Fibroblast of lung (primary cell): ENCODE data around the gene UNC5A. TPM values are rescaled to one million over a fixed set of nuclear protein-coding genes. Genes with fewer than 3 reads are reported as not detected.
"Not testable (repeated sequence)": the region's sequence is repeated elsewhere in the genome, so short reads cannot be mapped to it uniquely, and the experiment has no call there.

Experiments
- DNase-seq, 2 donors: peaks; one replicate each; pipeline versions ENCODE4 v3.0.0 to v3.0.0-alpha.2; 2010; ENCODE audit warnings: low read depth in 2 of 2
- H2AFZ ChIP-seq: 2 replicates; pipeline ENCODE4 v1.5.1; 2012; ENCODE audit warnings: low read length, control low read depth, inconsistent platforms
- H3K27ac ChIP-seq: 2 replicates; pipeline ENCODE4 v1.5.1; 2011; ENCODE audit warnings: low read length, control low read depth; ENCODE audit not compliant: insufficient read depth
- H3K27me3 ChIP-seq: 2 replicates; pipeline ENCODE4 v1.5.1; 2011; ENCODE audit warnings: mild to moderate bottlenecking, low read length; ENCODE audit not compliant: control insufficient read depth, insufficient read depth
- H3K36me3 ChIP-seq: 2 replicates; pipeline ENCODE4 v1.5.1; 2011; ENCODE audit warnings: low read length; ENCODE audit not compliant: control insufficient read depth, insufficient read depth
- H3K4me1 ChIP-seq: 2 replicates; pipeline ENCODE4 v1.5.1; 2011; ENCODE audit warnings: low read length; ENCODE audit not compliant: control insufficient read depth, insufficient read depth; ENCODE audit errors: extremely low read depth
- H3K4me2 ChIP-seq: 2 replicates; pipeline ENCODE4 v1.5.1; 2011; ENCODE audit warnings: low read length, control low read depth; ENCODE audit not compliant: insufficient read depth; ENCODE audit errors: extremely low read depth
- H3K4me3 ChIP-seq, 4 experiments: fragments of 200-600 bp in 1 of 4; sonication (generic) in 1 of 4; replicated peaks in 1 of 4; 2 replicates each; pipeline ENCODE4 v1.5.1; 2011 to 2016; ENCODE audit warnings: low read length in 4 of 4, low read depth in 3 of 4, mild to moderate bottlenecking in 3 of 4, control low read depth in 2 of 4, inconsistent platforms in 1 of 4, mixed read lengths in 1 of 4; ENCODE audit not compliant: insufficient read depth in 1 of 4; ENCODE audit errors: control extremely low read depth in 1 of 4
- H3K79me2 ChIP-seq: 2 replicates; pipeline ENCODE4 v1.5.1; 2012; ENCODE audit warnings: mild to moderate bottlenecking, low read length, inconsistent platforms; ENCODE audit not compliant: control insufficient read depth, insufficient read depth
- H3K9ac ChIP-seq: 2 replicates; pipeline ENCODE4 v1.5.1; 2011; ENCODE audit warnings: mild to moderate bottlenecking, low read length, control low read depth; ENCODE audit not compliant: insufficient read depth
- H3K9me3 ChIP-seq: 2 replicates; pipeline ENCODE4 v1.5.1; 2012; ENCODE audit warnings: low read depth, low read length; ENCODE audit not compliant: control insufficient read depth, insufficient read depth
- H4K20me1 ChIP-seq: 2 replicates; pipeline ENCODE4 v1.5.1; 2011; ENCODE audit warnings: low read length; ENCODE audit not compliant: control insufficient read depth, insufficient read depth; ENCODE audit errors: extremely low read depth
- CTCF ChIP-seq, 2 donors: IDR thresholded peaks in 1 of 2; conservative IDR thresholded peaks in 1 of 2; 1 replicate in 1 of 2; 2 replicates in 1 of 2; pipeline ENCODE4 v1.5.1; 2011 to 2012; ENCODE audit warnings: low read length in 2 of 2, control low read depth in 1 of 2, inconsistent platforms in 1 of 2, low read depth in 1 of 2, mild to moderate bottlenecking in 1 of 2
- EZH2 ChIP-seq: IDR thresholded peaks from 2 replicates; pipeline ENCODE4 v1.5.1; 2012; ENCODE audit warnings: low read length, control low read depth, mild to moderate bottlenecking; ENCODE audit errors: missing control alignments
- polyA plus RNA-seq, 2 donors: library from polyadenylated mRNA; depleted of rRNA in 1 of 2; stranded (reverse) in 1 of 2; unstranded in 1 of 2; fragments of >200 nt; gene quantifications; 2 replicates each; pipeline ENCODE4 v1.2.1, GENCODE V29; 2011 to 2012; ENCODE audit warnings: missing spikeins in 1 of 2
- total RNA-seq: library from RNA; depleted of rRNA; stranded (reverse); fragments of >200 nt; gene quantifications from 2 replicates; pipeline ENCODE4 v1.2.1, GENCODE V29; 2014

UNC5A gene
- total and polyA plus RNA-seq, 2 donors (not counting 1 experiment from before 2014, with no cell fraction given): not detected

GRCh38 chr5:176869501-176870109 is 59.2 kb downstream of the UNC5A start:
- Histone ChIP-seq H3K9me3 (no peaks in the 10 kb centered on the region), H4K20me1 (no peaks in the 10 kb centered on the region), H3K4me1 (no peaks in the 10 kb centered on the region), H3K36me3 (no peaks in the 10 kb centered on the region), H3K9ac (no peak overlapping the region), H3K79me2 (no peaks in the 10 kb centered on the region), H2AFZ (no peak overlapping the region), H3K27me3 (peaks cover 26% of the 10 kb centered on the region), H3K27ac (no peak overlapping the region), H3K4me2 (no peak overlapping the region), H3K4me3 (no peak overlapping the region)
- no peak for DNase-seq
- TF ChIP-seq CTCF (conservative IDR thresholded peaks at IDR 0.05 in 1 of 2, IDR thresholded peaks at IDR 0.05 in 1 of 2; ENCODE audit: low read depth in 1 of 2, low read length in 2 of 2) (no peak), EZH2 (no peak)

- peak; percentile 27 to 28 for DNase-seq
- no peak overlapping the region for H3K9ac ChIP-seq
- no peak for TF ChIP-seq EZH2
- peak in 1 of 2 donors; percentile 34 for TF ChIP-seq CTCF (conservative IDR thresholded peaks at IDR 0.05 in 1 of 2, IDR thresholded peaks at IDR 0.05 in 1 of 2; ENCODE audit: low read depth in 1 of 2, low read length in 2 of 2)
- no peak overlapping the region for H3K4me3 ChIP-seq
- H4K20me1 ChIP-seq: no peaks in the 10 kb centered on the region
- H3K4me2 ChIP-seq: no peak overlapping the region
- no peak overlapping the region for H3K27ac ChIP-seq
- H3K79me2 ChIP-seq: no peaks in the 10 kb centered on the region
- H2AFZ ChIP-seq: no peak overlapping the region
- H3K27me3 ChIP-seq: peaks cover 30% of the 10 kb centered on the region
- H3K9me3 ChIP-seq: no peaks in the 10 kb centered on the region
- H3K4me1 ChIP-seq: no peaks in the 10 kb centered on the region
- no peaks in the 10 kb centered on the region for H3K36me3 ChIP-seq
Observed at GRCh38 chr5:176870110-176870591, 59.8 kb downstream of the UNC5A start.

GRCh38 chr5:176870644-176871043 is 60.3 kb downstream of the UNC5A start:
- H3K36me3 ChIP-seq, H3K9me3 ChIP-seq, H3K4me1 ChIP-seq, DNase-seq, H3K9ac ChIP-seq, H4K20me1 ChIP-seq, H3K79me2 ChIP-seq, H3K4me3 ChIP-seq, H2AFZ ChIP-seq, H3K27ac ChIP-seq, H3K4me2 ChIP-seq: not testable (repeated sequence)
- peaks cover 32% of the 10 kb centered on the region for H3K27me3 ChIP-seq

GRCh38 chr5:176872586-176872985 is 62.2 kb downstream of the UNC5A start:
- H3K9ac ChIP-seq, H3K4me2 ChIP-seq, H3K36me3 ChIP-seq: not testable (repeated sequence)

GRCh38 chr5:176873011-176873410 is 62.7 kb downstream of the UNC5A start:
- not testable (repeated sequence) for H3K79me2 ChIP-seq, H4K20me1 ChIP-seq, H3K27ac ChIP-seq, H3K9ac ChIP-seq, H3K36me3 ChIP-seq, H2AFZ ChIP-seq, H3K4me1 ChIP-seq, H3K4me3 ChIP-seq, H3K9me3 ChIP-seq, H3K4me2 ChIP-seq, DNase-seq
- peaks cover 35% of the 10 kb centered on the region for H3K27me3 ChIP-seq

More at GRCh38 chr5:176872586-176872985, 62.2 kb downstream of the UNC5A start:
- H3K27ac ChIP-seq, H4K20me1 ChIP-seq, H3K4me1 ChIP-seq, H3K9me3 ChIP-seq, DNase-seq, H3K79me2 ChIP-seq, H2AFZ ChIP-seq, H3K4me3 ChIP-seq: not testable (repeated sequence)
- peaks cover 35% of the 10 kb centered on the region for H3K27me3 ChIP-seq
